ENCODE results near the gene BRD3OS.

GRCh38 chr9:133979921-133980863 is 45.1 kb upstream of the BRD3OS start:
- TF ChIP-seq SNAI2 (CRISPR knock-in tag; IDR thresholded peaks at IDR 0.05) = no peak
- TF ChIP-seq, protein P1, sequence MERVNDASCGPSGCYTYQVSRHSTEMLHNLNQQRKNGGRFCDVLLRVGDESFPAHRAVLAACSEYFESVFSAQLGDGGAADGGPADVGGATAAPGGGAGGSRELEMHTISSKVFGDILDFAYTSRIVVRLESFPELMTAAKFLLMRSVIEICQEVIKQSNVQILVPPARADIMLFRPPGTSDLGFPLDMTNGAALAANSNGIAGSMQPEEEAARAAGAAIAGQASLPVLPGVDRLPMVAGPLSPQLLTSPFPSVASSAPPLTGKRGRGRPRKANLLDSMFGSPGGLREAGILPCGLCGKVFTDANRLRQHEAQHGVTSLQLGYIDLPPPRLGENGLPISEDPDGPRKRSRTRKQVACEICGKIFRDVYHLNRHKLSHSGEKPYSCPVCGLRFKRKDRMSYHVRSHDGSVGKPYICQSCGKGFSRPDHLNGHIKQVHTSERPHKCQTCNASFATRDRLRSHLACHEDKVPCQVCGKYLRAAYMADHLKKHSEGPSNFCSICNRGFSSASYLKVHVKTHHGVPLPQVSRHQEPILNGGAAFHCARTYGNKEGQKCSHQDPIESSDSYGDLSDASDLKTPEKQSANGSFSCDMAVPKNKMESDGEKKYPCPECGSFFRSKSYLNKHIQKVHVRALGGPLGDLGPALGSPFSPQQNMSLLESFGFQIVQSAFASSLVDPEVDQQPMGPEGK (CRISPR knock-in tag; IDR thresholded peaks at IDR 0.05; ENCODE audit: borderline replicate concordance) = no peak
- no peak for TF ChIP-seq RARB (CRISPR knock-in tag; IDR thresholded peaks at IDR 0.05)
- TF ChIP-seq ESRRG (CRISPR knock-in tag; IDR thresholded peaks at IDR 0.05) = no peak
- TF ChIP-seq ZFP3 (CRISPR knock-in tag; IDR thresholded peaks at IDR 0.05) = no peak
- TF ChIP-seq ZNF565 (CRISPR knock-in tag; conservative IDR thresholded peaks at IDR 0.05; ENCODE audit: low read depth) = no peak
- TF ChIP-seq BACH2 (CRISPR knock-in tag; IDR thresholded peaks at IDR 0.05; ENCODE audit: borderline replicate concordance) = no peak
- TF ChIP-seq, protein P2, sequence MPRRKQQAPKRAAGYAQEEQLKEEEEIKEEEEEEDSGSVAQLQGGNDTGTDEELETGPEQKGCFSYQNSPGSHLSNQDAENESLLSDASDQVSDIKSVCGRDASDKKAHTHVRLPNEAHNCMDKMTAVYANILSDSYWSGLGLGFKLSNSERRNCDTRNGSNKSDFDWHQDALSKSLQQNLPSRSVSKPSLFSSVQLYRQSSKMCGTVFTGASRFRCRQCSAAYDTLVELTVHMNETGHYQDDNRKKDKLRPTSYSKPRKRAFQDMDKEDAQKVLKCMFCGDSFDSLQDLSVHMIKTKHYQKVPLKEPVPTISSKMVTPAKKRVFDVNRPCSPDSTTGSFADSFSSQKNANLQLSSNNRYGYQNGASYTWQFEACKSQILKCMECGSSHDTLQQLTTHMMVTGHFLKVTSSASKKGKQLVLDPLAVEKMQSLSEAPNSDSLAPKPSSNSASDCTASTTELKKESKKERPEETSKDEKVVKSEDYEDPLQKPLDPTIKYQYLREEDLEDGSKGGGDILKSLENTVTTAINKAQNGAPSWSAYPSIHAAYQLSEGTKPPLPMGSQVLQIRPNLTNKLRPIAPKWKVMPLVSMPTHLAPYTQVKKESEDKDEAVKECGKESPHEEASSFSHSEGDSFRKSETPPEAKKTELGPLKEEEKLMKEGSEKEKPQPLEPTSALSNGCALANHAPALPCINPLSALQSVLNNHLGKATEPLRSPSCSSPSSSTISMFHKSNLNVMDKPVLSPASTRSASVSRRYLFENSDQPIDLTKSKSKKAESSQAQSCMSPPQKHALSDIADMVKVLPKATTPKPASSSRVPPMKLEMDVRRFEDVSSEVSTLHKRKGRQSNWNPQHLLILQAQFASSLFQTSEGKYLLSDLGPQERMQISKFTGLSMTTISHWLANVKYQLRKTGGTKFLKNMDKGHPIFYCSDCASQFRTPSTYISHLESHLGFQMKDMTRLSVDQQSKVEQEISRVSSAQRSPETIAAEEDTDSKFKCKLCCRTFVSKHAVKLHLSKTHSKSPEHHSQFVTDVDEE (CRISPR knock-in tag; IDR thresholded peaks at IDR 0.05) = no peak
- no peak for TF ChIP-seq GLIS3 (CRISPR knock-in tag; IDR thresholded peaks at IDR 0.05)

Measured in SK-N-SH treated with all-trans-retinoic acid at 6 μM for 48 hours (cell line).